HepG2 (cell line): ENCODE results near the gene STAMBPL1. TPM values are rescaled to one million over a fixed set of nuclear protein-coding genes. Genes with fewer than 3 reads are reported as not detected.

Experiments used
- FOSL2 ChIP-seq: sonication (generic); formaldehyde crosslinking; IDR thresholded peaks from 2 replicates; pipeline ENCODE4 v1.4.0; 2020; ENCODE audit warnings: missing genetic modification reagents
- MED1 ChIP-seq: sonication (generic); formaldehyde crosslinking; IDR thresholded peaks from 2 replicates; pipeline ENCODE4 v1.4.0; 2020; ENCODE audit warnings: missing genetic modification reagents
- NAIF1 ChIP-seq: sonication (generic); formaldehyde crosslinking; IDR thresholded peaks from 2 replicates; pipeline ENCODE4 v1.5.0; 2020; ENCODE audit warnings: mild to moderate bottlenecking, missing genetic modification reagents, borderline replicate concordance
- NFKBIZ ChIP-seq: IDR thresholded peaks from 2 replicates; pipeline ENCODE4 v1.6.1; 2018; ENCODE audit warnings: missing genetic modification reagents, missing compliant biosample characterization
- SAP130 ChIP-seq: IDR thresholded peaks from 2 replicates; pipeline ENCODE4 v1.6.1; 2016; ENCODE audit warnings: low read depth
- SIX1 ChIP-seq: sonication (generic); formaldehyde crosslinking; IDR thresholded peaks from 2 replicates; pipeline ENCODE4 v1.4.0; 2020; ENCODE audit warnings: missing genetic modification reagents, borderline replicate concordance
- polyA plus RNA-seq, 8 experiments: library from polyadenylated mRNA; depleted of rRNA in 3 of 8; stranded (reverse) in 7 of 8; unstranded in 1 of 8; fragments of >200 nt; fragmentation: Illumina TruSeq in 4 of 8; extraction: Trizol in 4 of 8; gene quantifications; 2 replicates each; pipeline versions ENCODE4 v1.2.1 to v1.2.3, GENCODE V29; 2011 to 2016; ENCODE audit warnings: low read depth in 4 of 8, missing spikeins in 1 of 8, mixed read lengths in 1 of 8; ENCODE audit not compliant: insufficient read depth in 1 of 8
- total RNA-seq, 5 experiments: library from RNA; depleted of rRNA; stranded (reverse); fragments of >200 nt; fragmentation: Illumina TruSeq; extraction: Trizol; gene quantifications; 2 replicates each; pipeline ENCODE4 v1.2.3, GENCODE V29; 2016; ENCODE audit warnings: low read depth in 1 of 5
- TF ChIP-seq, protein P1 (sequence below): sonication (generic); formaldehyde crosslinking; IDR thresholded peaks from 2 replicates; pipeline ENCODE4 v1.4.0; 2020; ENCODE audit warnings: mild to moderate bottlenecking, missing genetic modification reagents
- TF ChIP-seq, protein P2 (sequence below): sonication (generic); formaldehyde crosslinking; IDR thresholded peaks from 2 replicates; pipeline ENCODE4 v1.4.0; 2020; ENCODE audit warnings: missing genetic modification reagents, borderline replicate concordance

Gene STAMBPL1
- total and polyA plus RNA-seq, 2 of the 13 experiments (the other 11 are each of a cell fraction or from before 2014, with no cell fraction given): 1.4 to 1.5 TPM

DNA sequence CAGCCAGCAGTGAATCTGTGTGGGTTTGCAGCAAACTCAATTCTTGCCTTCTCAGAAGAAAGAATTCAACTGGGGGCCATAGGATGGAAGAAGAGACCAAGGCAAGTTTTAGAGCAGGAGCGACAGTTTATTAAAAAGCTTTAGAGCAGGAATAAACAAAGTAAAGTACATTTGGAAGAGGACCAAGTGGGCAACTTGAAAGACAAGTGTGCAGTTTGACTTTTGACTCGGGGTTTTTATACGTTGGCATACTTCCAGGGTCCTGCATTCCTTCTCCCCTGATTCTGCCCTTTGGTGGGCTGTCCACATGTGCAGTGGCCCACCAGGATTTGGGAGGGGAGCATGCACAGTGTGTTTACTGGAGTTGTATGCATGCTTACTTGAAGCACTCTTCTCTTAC lies 25.4 kb upstream of the STAMBPL1 start (continued):
- TF ChIP-seq, protein P1, sequence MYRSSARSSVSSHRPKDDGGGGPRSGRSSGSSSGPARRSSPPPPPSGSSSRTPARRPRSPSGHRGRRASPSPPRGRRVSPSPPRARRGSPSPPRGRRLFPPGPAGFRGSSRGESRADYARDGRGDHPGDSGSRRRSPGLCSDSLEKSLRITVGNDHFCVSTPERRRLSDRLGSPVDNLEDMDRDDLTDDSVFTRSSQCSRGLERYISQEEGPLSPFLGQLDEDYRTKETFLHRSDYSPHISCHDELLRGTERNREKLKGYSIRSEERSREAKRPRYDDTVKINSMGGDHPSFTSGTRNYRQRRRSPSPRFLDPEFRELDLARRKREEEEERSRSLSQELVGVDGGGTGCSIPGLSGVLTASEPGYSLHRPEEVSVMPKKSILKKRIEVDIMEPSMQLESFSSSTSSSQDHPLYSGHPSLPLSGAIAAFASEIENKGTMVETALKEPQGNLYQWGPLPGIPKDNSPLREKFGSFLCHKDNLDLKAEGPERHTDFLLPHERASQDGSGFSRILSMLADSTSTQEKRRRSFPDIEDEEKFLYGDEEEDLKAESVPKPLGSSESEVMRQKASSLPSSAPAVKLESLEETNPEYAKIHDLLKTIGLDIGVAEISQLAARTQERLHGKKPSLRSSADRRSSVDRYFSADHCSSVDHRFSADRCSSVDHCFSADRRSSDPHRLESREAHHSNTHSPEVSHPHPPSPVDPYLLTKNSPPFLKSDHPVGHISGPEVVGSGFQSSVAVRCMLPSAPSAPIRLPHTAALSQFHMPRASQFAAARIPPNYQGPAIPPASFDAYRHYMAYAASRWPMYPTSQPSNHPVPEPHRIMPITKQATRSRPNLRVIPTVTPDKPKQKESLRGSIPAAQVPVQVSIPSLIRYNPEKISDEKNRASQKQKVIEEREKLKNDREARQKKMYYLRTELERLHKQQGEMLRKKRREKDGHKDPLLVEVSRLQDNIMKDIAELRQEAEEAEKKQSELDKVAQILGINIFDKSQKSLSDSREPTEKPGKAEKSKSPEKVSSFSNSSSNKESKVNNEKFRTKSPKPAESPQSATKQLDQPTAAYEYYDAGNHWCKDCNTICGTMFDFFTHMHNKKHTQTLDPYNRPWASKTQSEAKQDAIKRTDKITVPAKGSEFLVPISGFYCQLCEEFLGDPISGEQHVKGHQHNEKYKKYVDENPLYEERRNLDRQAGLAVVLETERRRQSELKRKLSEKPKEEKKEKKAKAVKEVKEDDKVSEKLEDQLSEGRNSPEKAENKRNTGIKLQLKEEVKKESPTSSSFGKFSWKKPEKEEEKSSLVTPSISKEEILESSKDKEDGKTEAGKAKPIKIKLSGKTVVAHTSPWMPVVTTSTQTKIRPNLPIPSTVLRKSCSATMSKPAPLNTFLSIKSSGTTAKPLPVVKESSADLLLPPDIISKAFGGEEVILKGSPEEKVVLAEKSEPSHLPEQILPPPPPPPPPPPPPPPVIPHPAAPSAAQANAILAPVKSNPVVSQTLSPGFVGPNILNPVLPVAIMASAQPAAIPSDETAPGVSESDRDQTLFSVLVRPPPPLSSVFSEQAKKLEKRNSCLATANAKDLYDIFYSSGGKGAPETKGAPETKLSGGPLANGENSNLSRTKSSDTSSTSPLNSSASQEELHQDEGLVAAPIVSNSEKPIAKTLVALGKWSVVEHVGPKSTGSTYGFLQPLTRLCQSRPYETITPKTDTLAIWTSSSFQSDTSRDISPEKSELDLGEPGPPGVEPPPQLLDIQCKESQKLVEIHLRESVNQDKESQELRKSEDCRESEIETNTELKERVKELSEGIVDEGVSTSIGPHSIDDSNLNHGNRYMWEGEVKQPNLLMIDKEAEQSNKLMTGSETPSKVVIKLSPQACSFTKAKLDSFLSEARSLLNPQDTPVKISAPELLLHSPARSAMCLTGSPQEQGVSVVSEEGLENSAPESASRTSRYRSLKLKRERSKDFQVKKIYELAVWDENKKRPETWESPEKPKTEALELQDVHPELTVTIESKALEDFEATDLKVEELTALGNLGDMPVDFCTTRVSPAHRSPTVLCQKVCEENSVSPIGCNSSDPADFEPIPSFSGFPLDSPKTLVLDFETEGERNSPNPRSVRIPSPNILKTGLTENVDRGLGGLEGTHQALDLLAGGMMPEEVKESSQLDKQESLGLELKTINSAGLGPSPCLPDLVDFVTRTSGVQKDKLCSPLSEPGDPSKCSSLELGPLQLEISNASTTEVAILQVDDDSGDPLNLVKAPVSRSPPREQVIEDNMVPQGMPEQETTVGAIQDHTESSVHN (CRISPR knock-in tag): no peak
- TF ChIP-seq FOSL2 (CRISPR knock-in tag) (no peak), NFKBIZ (CRISPR knock-in tag) (no peak), SAP130 (no peak), NAIF1 (CRISPR knock-in tag) (no peak), SIX1 (CRISPR knock-in tag) (no peak), MED1 (CRISPR knock-in tag) (no peak)
- TF ChIP-seq, protein P2, sequence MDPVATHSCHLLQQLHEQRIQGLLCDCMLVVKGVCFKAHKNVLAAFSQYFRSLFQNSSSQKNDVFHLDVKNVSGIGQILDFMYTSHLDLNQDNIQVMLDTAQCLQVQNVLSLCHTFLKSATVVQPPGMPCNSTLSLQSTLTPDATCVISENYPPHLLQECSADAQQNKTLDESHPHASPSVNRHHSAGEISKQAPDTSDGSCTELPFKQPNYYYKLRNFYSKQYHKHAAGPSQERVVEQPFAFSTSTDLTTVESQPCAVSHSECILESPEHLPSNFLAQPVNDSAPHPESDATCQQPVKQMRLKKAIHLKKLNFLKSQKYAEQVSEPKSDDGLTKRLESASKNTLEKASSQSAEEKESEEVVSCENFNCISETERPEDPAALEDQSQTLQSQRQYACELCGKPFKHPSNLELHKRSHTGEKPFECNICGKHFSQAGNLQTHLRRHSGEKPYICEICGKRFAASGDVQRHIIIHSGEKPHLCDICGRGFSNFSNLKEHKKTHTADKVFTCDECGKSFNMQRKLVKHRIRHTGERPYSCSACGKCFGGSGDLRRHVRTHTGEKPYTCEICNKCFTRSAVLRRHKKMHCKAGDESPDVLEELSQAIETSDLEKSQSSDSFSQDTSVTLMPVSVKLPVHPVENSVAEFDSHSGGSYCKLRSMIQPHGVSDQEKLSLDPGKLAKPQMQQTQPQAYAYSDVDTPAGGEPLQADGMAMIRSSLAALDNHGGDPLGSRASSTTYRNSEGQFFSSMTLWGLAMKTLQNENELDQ (CRISPR knock-in tag): no peak
